ENCODE data around the gene PCSK6.
"Not testable (repeated sequence)": the region's sequence is repeated elsewhere in the genome, so short reads cannot be mapped to it uniquely, and the experiment has no call there.

The PCSK6 gene

DNA sequence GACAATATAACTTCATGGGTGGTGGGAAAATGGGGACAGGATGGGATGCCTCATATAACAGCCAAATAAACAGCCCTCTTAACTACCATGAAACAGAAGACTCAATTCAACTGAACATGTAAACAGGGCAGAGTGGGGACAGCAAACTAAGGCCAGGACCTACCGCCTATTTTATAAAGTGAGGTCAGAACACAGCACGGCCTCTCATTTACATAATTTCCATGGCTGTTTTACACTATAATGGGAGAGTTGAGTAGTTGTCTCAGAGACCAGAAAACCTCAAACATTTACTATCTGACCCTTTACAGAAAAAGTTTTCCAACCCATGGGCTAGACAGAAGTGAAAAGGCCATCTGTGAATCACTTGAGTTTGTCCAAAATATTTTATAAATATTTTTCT is 137.8 kb downstream of the PCSK6 start:
- no peak for DNase-seq

DNA sequence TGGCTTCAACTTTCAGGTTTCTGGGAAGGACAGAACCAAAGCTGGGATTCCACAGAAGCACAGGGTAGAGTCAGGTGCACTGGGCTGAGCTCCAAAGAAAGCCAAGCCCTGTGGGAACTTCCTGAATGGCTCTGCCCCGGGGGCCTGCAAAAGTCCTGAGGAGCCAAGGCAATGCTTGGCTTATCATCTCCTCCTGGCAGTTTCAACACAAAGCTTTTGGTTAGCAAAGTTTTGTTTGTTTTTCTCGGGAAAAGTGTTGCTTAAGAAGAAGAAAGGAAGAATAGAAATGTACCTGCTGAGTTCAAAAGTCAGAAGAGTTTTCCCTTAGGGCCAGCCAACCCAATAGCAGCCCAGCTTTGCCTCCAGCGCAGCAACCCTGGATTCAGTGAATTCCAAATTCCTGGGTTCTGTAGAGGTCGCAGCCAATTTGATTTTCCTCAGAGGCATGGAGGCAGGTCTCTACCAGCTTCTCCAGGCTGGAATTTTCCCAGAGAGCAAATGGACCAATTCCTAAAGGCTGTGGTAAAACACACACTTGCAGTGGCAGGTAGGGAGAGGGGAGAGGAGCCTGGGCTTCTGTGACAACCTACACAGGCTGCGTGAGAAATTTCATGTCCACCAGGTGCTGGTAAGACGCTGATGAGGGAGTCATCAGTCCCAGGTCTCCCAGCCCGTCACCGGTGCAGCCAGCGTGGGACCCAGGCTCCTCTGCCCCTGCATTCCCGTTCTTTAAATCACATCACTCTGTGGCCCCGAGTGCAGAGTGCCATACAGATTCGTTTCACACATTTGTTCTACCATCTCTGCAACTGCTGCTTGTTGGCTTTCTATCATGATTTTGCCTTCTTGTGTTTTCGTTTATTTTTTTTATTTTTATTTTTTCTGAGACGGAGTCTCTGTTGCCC is 140.2 kb downstream of the PCSK6 start:
- DNase-seq: no peak

DNA sequence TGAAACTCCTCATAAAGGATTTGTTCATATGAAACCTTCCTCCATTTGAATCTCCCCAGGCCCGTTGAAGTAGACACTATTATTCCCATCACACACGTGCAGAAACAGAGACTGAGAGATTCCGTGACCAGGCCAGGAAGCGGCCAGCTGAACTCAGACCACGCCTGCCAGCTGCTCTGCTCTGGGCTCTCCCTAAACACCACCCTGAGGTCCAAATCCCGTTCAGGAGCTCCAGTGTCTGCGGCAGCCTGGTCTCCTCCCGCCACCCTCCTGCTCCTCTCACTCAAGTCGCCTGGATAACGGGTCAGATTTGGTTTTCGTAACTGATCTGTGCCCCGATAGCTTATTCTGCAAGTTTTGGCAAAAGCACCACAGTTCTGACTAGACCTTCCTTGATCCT is 140.9 kb downstream of the PCSK6 start:
- DNase-seq: no peak

DNA sequence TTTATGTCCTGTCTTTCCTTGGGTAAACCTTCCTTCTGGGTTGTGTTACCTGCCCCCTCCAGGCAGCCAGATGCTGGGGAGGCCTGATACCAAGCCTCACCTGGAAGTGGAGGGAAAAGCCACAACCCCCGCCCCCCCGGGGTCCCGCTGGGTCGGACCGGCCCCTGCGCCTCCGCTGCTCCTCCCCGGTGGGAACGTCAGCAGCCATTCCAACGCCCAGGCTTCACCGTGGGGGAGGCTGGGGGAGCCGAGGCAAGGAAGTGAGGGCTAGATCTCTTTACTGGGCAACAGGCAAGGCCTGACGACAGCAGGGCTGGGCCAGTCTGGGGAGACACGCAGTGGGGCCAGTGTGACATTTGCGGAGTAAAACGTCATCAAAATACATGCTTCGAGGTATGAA is 141.5 kb downstream of the PCSK6 start:
- DNase-seq: no peak

DNA sequence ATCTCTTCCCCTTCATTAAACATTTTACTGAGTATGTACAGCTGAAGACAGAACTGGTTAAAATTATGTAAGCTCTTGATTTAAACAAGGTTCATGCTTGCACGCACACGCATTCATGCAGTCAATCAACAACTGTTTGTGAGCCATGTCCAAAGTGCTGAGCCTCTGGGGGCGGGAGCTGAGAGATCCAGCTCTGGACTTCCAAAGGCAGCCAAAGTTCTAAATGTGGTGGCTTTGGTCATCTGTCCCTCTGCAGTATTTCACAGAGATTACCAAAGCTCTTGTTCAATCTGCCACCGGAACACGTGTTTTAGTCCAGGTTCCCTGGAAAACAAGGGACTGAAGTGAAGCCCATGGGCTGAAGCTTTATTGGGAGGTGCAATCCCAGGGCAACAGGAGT is 142.1 kb downstream of the PCSK6 start:
- no peak for DNase-seq

DNA sequence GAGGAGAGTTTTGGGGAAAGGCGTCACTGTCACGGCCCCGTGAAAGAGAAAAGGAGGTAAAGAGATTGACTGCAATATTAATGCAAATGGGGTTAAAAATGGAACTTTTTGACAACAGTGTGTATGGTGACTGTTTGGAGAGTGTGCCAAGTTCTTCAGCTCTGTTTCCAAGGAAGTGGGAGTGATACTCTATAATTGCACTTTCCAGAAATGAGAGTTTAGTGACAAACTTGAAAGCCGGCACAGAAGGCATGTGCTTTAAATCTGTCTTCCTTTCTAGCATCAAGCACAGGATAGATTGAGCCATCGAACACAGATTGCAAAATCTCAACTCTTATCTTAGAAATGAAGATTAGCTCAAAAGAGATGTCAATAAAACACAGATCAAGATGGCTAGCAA is 142.6 kb downstream of the PCSK6 start:
- no peak for DNase-seq

DNA sequence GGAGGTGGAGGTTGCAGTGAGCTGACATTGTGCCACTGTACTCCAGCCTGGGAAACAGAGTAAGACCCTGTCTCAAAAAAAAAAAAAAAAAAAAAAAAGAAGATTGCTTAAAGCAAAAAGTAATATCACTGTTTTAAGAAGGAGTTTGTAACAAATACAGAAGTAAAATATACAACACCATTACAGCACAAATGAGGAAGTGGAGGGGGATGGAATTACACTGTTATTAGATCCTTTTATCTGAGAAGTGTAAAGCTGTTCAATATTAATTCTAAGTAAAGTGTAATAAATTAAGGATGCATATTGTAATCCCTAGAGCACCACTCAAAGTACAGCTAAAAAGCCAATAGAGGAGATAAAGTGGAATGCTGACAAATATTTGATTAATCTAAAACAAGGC is 147.5 kb downstream of the PCSK6 start:
- no peak for DNase-seq

DNA sequence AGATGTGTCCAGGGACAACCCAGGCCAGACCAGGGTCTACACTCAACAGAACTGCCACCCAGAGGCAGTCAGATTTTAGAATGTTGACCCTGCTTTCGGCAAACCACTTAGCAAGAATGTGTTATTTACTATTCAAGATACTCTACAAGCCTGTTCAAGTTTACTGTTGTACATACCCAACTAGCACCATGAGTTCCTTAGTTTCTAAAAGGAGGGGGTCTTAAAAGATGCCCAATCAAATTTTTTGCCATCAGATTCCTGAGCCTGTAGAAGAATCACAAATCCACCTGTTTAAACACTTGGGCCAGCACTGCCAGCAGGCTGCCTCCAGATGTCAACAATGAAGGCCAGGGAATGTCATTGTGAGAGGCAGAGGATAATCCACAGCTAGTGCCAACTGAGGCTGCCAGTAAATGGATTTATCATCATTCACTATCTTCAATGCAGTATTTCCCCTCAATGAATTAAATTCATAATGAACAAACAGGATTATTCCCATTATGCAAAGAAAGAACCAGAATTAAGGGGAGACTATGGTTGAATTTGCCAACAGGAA is 150.9 kb downstream of the PCSK6 start:
- DNase-seq: no peak

DNA sequence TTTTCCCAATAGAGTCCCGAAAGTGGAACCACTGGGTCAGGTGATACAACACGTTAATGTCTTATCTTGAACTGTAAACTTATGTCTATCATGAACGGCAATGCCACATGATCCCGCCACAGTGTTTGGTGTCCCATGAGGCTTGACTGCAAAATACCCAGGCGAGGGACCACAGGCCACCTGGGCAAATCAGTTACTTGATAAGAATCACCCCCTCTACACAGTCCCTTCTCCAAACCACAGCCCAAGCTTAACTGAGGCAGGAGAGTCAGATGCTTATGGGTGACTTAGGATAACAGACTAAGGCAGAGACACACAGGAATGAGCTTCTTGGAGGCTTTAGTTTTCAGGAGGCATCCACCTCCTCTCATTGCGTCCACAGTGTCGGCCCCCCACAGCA is 151.5 kb downstream of the PCSK6 start:
- no peak for DNase-seq

DNA sequence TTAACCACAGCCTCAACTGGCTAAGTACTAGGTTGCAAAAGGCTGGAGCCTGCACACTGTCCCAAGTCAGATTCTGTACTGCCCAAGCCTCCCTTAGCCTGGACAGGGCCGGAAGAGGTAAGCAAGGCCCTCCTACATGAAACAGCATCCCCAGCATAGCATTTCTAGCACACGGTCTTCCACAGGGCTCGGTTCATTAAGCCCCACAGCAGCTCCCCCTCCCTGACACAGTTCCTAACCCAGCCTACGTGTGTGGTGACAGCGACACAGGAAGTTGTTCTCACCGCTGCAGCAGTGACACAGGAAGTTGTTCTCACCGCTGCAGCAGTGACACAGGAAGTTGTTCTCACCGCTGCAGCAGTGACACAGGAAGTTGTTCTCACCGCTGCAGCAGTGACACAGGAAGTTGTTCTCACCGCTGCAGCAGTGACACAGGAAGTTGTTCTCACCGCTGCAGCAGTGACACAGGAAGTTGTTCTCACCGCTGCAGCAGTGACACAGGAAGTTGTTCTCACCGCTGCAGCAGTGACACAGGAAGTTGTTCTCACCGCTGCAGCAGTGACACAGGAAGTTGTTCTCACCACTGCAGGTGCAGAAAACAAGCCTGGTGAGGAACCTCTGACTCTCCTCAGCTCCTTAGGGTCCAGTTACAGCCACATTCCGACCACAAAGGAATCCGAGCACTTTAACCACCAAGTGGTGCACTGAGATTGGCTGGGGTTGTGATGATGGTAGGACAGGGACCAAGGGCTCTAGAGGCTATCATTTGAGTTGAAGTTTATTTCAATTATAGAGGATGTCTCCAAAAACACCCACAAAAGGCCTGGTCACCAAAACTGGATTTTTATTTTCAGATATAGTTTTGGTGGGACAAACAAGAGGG is 155.4 kb downstream of the PCSK6 start:
- not testable (repeated sequence) for DNase-seq

DNA sequence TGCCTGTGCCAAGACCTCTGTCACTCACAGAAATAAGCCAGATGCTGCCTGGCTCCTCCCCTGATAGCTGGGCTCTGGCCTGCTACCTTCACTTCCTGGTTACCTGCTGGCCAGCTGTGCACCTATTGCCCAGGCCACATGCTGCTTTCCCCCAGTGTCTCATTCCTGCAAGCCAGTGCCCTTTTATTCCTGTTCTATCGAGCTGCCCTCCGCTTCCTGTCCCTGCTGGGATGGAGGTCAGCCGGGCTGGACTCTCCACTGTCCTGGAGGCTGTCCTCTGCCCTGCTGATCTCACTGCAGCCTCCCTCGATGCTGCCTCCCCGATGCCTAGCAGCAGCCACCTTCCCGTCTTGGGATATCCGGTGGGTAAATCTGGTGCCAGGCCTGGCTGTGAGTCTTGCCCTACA is 157.4 kb downstream of the PCSK6 start:
- no peak for DNase-seq

DNA sequence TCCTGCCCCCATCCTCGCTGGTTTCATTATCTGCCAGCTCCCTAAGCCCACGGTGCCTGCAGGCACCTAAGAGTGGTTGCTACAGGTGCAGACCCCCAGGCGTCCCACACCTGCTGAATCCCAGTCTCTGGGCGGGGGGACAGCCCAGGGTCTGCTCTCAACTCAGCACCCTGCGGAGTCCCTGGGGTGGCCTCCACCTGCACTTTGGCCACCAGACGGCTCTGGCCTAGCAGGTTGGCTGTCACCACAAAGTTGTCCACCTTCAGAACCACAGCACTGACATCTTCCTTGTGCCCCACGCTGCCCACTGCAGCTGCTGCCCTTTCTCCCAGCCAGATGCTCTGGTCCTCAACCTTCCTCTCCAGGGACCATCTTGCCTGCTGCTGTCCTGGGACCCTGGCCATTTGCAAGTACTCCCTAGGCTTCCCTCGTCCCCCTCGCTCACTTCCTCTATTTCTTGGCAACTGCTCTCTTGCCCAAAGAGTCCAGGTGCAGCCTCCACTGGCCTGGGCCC is 159.6 kb downstream of the PCSK6 start:
- no peak for DNase-seq

DNA sequence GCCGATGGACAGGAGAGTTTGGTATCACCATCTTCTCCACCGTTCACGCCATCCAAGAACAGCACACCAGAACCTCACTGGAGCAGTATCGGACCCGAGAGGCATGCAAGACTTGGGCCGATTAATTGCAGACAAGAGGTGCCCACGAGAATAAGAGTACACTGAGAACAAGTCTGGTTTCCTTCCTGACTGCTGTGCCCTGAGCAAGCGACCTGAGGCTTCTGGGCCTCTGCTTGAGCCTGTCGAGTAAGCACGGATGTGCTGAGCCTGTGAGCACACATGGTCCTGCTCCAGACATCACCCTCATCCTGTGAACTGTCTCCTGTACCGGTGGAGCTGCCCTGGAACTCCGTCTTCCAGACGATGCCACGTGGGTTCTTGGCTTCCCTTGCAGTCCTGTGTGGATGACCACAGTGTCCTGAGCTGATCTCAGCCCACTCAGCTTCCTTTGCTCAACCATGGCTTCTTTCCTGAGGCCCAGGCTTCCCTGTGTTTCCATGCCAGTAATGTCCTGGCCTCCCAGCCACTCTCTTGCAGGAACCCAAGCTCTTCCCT is 160.1 kb downstream of the PCSK6 start:
- DNase-seq: no peak

DNA sequence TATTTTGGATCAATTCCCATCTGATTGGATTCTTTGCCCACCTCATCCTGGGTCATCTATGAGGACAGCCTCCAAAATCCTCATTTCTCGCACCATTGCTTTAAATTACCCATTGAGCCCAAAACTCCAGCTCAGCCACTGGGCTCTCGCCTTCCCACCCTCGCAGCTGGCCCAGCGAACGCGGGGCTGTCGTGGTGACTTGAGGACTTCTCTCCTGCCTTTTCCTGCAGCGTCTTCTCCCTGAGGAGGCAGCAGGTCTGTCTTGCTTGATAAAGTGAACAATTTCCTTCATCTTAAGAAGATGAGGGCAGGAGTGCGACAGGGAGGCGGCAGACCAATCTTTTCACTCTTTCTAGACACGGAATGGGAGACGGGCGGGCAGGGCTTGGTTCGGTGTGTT is 161.5 kb downstream of the PCSK6 start:
- DNase-seq: no peak

DNA sequence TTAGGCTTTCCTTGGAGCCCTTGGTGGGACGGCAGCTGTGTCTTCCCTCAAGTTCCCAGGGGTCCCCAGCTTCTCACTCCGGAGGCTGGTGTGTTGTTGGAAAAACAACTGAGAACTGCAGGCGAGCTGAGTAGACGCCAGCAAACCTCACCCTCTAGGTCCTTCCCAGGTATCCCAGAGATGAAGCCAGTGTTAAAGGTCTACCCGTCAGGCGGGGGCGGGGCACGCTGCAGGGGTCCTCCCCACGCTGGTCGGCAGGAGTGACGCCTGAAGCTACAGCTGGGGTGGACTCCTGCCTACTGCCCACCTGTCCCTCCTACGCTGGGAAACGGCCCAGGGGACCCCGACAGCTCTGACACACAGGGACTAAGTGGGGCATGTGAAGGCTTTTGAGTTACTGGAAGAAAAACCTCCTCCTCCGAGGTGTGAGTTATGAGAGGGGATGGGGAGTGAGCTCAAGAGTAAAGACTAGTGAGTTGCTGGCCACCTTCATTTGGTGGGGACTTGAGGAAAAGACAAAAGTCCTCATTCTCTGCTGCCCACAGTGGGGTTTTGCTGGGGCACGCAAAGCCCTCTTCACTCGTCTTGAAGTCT is 162.3 kb downstream of the PCSK6 start:
- no peak for DNase-seq

DNA sequence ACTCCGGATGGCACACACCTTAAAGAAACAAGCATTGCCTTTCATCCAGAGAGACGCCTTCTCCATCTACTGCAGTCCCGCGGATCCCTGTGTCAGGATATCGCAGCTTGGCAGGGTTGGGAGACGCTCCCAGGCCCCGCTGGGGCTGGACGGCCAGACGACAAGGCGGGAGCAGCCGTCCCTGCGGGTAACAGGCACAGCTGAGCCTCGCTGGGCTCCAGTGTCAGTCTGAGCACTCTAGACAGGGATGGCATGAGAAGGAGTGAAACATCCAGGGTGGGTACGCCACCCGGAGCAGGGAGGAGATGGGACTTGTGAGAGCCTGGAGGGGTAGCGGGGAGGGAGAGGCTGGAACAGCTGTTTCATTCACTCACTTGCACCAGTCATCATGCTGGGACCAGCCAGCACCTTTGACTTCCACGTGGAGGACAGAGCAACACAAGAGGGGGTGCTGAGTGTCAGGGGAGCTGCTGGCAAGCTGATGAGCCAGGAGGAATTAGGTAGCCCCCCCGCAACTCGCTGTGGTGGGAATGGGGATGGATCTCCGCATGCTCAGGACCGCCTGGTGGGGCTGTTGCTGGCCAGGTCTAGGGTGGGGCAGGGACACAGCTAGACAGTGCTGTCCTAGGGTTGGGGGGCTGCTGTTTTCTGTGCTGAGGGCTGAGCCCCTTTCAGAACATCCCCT is 162.9 kb downstream of the PCSK6 start:
- no peak for DNase-seq

DNA sequence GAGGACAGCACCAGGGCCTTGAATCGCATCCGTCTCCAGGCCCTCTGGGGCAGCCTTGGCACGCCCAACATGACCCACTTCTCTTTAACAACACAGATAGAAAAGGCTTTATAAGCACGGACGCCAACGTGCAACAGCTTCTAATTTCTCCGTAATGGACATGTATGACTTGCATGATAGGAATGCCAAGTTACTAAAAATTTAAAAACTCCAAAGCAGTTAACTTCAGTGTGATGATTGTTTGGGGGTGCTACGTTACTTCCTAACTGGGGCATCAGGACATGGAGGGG is 163.5 kb downstream of the PCSK6 start:
- no peak for DNase-seq

DNA sequence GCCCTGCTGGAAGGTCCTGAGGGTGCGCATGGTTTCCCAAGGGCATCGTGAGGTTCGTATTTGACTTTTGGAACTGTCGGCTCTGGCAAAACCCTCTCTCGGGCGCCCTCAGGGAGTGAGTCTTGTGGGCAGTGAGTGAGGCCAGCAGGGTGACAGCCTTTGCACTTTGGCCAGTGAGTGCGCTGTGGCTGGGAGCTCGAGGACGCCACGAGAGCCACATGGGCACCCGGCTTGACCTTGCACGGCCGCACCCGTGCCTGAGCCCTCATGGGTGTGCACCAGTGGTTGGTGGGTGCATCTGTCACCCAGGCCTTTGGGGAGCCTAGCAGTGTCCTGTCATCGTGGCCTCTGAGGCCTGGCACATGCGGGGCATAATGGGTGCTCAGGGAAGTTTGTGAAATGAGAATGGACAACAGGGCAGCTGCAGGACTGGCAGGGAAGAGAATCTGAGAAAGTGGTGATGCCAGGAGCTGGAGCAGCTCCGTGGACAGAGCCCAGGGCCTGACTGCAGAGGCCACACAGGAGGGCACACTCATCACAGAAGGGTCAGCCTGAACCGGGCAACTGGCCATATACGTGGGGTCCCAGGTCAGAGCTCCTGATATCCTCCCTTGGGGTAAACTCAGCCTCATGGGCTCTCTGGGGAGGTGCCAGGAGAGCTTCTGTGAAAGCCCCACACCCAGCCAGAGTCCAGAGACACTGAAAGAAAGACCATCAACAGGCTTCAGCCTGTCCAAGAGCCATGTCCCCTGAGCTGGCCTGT is 164.1 kb downstream of the PCSK6 start:
- DNase-seq: no peak

DNA sequence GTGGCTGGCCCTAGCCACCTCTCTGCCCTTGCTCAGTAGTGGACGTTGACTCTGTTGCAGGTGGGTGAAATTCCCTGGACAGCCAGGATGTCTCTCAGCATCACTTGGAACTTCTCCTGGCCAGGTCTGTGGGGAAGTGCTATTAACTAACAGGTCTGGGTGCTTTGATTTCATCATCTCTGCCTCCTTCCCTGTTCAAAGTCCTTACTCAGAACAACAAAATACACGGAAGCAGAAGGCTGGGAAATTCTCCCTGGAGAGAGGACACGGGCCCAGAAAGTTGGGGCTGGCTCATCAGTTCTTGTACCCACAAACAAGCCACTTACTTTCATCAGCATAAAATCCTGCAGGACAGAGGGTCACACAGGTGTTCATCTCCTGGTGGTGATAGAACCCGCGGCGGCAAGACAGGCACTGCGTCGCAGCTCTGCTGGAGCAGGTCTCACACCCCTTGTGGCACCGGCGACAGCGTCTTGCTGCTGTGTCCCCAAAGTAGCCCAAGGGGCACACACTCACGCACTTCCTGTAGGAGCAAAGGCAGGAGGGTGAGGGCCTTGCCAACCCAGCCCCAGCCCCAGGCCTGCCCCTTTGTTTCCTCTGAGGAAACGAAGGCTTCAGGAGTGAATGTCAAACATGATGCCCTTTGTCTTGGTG is 164.9 kb downstream of the PCSK6 start:
- no peak for DNase-seq

DNA sequence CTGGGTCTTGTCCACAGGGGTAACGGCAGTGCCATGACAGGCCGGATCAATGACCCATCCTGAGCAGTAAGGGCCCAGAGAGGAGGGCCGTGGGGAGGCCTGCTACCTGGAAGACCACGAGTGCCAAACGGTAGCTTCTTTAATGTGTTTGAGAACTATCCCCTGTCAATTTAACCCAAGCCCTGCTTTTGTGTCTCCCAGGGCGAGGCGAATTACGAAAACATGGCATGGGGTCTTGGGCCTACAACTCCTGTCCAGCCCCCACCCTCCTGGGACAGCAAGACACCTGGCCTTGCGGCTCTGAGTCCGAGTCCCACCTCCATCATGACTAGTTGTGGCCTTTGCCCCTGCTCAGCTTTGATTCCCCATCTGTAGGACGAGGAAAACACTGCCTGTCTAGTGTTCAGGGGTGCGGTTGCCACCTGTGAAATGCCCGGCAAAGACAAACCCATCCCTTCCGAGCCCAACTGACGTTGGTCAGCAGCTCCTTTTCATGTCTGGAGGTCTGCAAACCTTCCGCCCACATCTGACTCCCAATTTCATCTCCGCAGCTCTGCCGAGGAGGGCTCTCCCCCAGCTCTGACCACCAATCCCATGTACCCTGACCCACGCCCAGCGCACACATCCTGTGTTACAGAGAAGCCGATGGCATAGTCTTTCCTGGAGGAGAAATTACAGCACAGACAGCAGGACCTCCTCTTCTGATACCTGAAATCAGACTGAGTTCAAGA is 165.5 kb downstream of the PCSK6 start:
- DNase-seq: no peak
